HepG2 (cell line): ENCODE data around the gene ELN. TPM values are rescaled to one million over a fixed set of nuclear protein-coding genes. Genes with fewer than 3 reads are reported as not detected.

Source experiments
- CREB1 ChIP-seq, 2 experiments: fragments of 450-650 bp in 1 of 2; IDR thresholded peaks; 2 replicates each; pipeline ENCODE4 v1.6.1; 2016 to 2017; ENCODE audit warnings: control low read depth in 1 of 2, mild to moderate bottlenecking in 1 of 2, missing compliant biosample characterization in 1 of 2, missing genetic modification characterization in 1 of 2
- CSRNP1 ChIP-seq: sonication (generic); formaldehyde crosslinking; IDR thresholded peaks from 2 replicates; pipeline ENCODE4 v1.8.1; 2023; ENCODE audit warnings: mild to moderate bottlenecking, missing genetic modification reagents
- EEA1 ChIP-seq: sonication (generic); formaldehyde crosslinking; IDR thresholded peaks from 2 replicates; pipeline ENCODE4 v1.5.1; 2020; ENCODE audit warnings: mild to moderate bottlenecking, missing genetic modification reagents, borderline replicate concordance
- ESRRA ChIP-seq: sonication (generic); formaldehyde crosslinking; IDR thresholded peaks from 2 replicates; pipeline ENCODE4 v1.5.1; 2020; ENCODE audit warnings: mild to moderate bottlenecking, low read depth, missing genetic modification reagents
- EZH2 ChIP-seq: conservative IDR thresholded peaks from 2 replicates; pipeline ENCODE4 v1.6.1; 2012; ENCODE audit warnings: mild to moderate bottlenecking, low read depth, low read length, moderate library complexity
- FOXO4 ChIP-seq: sonication (generic); formaldehyde crosslinking; conservative IDR thresholded peaks from 2 replicates; pipeline ENCODE4 v1.8.1; 2023; ENCODE audit warnings: missing genetic modification reagents
- KDM3A ChIP-seq: IDR thresholded peaks from 2 replicates; pipeline ENCODE4 v1.6.1; 2018; ENCODE audit warnings: low read depth, missing compliant biosample characterization
- KLF9 ChIP-seq: IDR thresholded peaks from 2 replicates; pipeline ENCODE4 v1.6.1; 2016; ENCODE audit warnings: low read depth
- NFKBIZ ChIP-seq: IDR thresholded peaks from 2 replicates; pipeline ENCODE4 v1.6.1; 2018; ENCODE audit warnings: missing genetic modification reagents, missing compliant biosample characterization
- RARA ChIP-seq: IDR thresholded peaks from 2 replicates; pipeline ENCODE4 v1.6.1; 2016; ENCODE audit warnings: missing genetic modification reagents, missing compliant biosample characterization
- RFXAP ChIP-seq: sonication (generic); formaldehyde crosslinking; IDR thresholded peaks from 2 replicates; pipeline ENCODE4 v1.4.0; 2020; ENCODE audit warnings: missing genetic modification reagents, borderline replicate concordance
- SIN3A ChIP-seq: IDR thresholded peaks from 2 replicates; pipeline ENCODE4 v1.6.1; 2011; ENCODE audit warnings: low read depth, mild to moderate bottlenecking, control low read depth, low read length, borderline replicate concordance
- TBX2 ChIP-seq: sonication (generic); formaldehyde crosslinking; IDR thresholded peaks from 2 replicates; pipeline ENCODE4 v1.5.0; 2020; ENCODE audit warnings: missing genetic modification reagents, mild to moderate bottlenecking, borderline replicate concordance
- TEAD3 ChIP-seq: optimal IDR thresholded peaks from 2 replicates; pipeline ENCODE3; 2016; ENCODE audit warnings: borderline replicate concordance
- ZNF101 ChIP-seq: sonication (generic); formaldehyde crosslinking; IDR thresholded peaks from 2 replicates; pipeline ENCODE4 v1.4.0; 2020; ENCODE audit warnings: mild to moderate bottlenecking, low read depth, missing genetic modification reagents, borderline replicate concordance
- ZNF207 ChIP-seq: fragments of 450-650 bp; IDR thresholded peaks from 2 replicates; pipeline ENCODE4 v1.6.1; 2016; ENCODE audit warnings: antibody characterized with exemption, borderline replicate concordance
- ZNF333 ChIP-seq: sonication (generic); formaldehyde crosslinking; IDR thresholded peaks from 2 replicates; pipeline ENCODE4 v1.4.0; 2020; ENCODE audit warnings: mild to moderate bottlenecking, missing genetic modification reagents, borderline replicate concordance
- ZNF335 ChIP-seq: sonication (generic); formaldehyde crosslinking; IDR thresholded peaks from 2 replicates; pipeline ENCODE4 v1.4.0; 2020; ENCODE audit warnings: missing genetic modification reagents
- ZNF704 ChIP-seq: sonication (generic); formaldehyde crosslinking; IDR thresholded peaks from 2 replicates; pipeline ENCODE4 v1.8.1; 2023; ENCODE audit warnings: mild to moderate bottlenecking, inconsistent platforms, moderate library complexity, missing genetic modification reagents, borderline replicate concordance
- ZNF768 ChIP-seq: sonication (generic); formaldehyde crosslinking; IDR thresholded peaks from 2 replicates; pipeline ENCODE4 v1.4.0; 2020; ENCODE audit warnings: missing genetic modification reagents
- polyA plus RNA-seq, 8 experiments: library from polyadenylated mRNA; depleted of rRNA in 3 of 8; stranded (reverse) in 7 of 8; unstranded in 1 of 8; fragments of >200 nt; fragmentation: Illumina TruSeq in 4 of 8; extraction: Trizol in 4 of 8; gene quantifications; 2 replicates each; pipeline versions ENCODE4 v1.2.1 to v1.2.3, GENCODE V29; 2011 to 2016; ENCODE audit warnings: low read depth in 4 of 8, missing spikeins in 1 of 8, mixed read lengths in 1 of 8; ENCODE audit not compliant: insufficient read depth in 1 of 8
- total RNA-seq, 5 experiments: library from RNA; depleted of rRNA; stranded (reverse); fragments of >200 nt; fragmentation: Illumina TruSeq; extraction: Trizol; gene quantifications; 2 replicates each; pipeline ENCODE4 v1.2.3, GENCODE V29; 2016; ENCODE audit warnings: low read depth in 1 of 5
- TF ChIP-seq, protein P1 (sequence below): sonication (generic); formaldehyde crosslinking; IDR thresholded peaks from 2 replicates; pipeline ENCODE4 v1.5.1; 2020; ENCODE audit warnings: missing genetic modification reagents, mild to moderate bottlenecking, borderline replicate concordance
- TF ChIP-seq, protein P2 (sequence below): sonication (generic); formaldehyde crosslinking; IDR thresholded peaks from 2 replicates; pipeline ENCODE4 v1.4.0; 2020; ENCODE audit warnings: missing genetic modification reagents

The ELN gene
- total and polyA plus RNA-seq, 2 of the 13 experiments (the other 11 are each of a cell fraction or from before 2014, with no cell fraction given) = 0.15 to 0.37 TPM

- TF ChIP-seq NFKBIZ (no peak), CREB1 (IDR thresholded peaks at IDR 0.05) (no peak), CREB1 (CRISPR knock-in tag; IDR thresholded peaks at IDR 0.05) (no peak), KLF9 (CRISPR knock-in tag) (no peak), KDM3A (CRISPR knock-in tag) (no peak), ESRRA (CRISPR knock-in tag) (no peak), ZNF207 (no peak), ZNF768 (CRISPR knock-in tag) (no peak), TEAD3 (CRISPR knock-in tag) (peak; percentile 26), EZH2 (no peak), ZNF704 (CRISPR knock-in tag) (no peak), FOXO4 (CRISPR knock-in tag) (0 out of 2 replicates have a peak, but pooled peaks have one; percentile 59), SIN3A (peak; percentile 75; the same call in 1 of the 2 replicates), CSRNP1 (CRISPR knock-in tag) (0 out of 2 replicates have a peak, but pooled peaks have one; percentile 30), RARA (CRISPR knock-in tag) (no peak), TBX2 (CRISPR knock-in tag) (peak; percentile 27; the same call in 1 of the 2 replicates), EEA1 (CRISPR knock-in tag) (no peak), ZNF333 (CRISPR knock-in tag) (no peak), ZNF335 (no peak), ZNF101 (CRISPR knock-in tag) (no peak), RFXAP (CRISPR knock-in tag) (no peak)
- TF ChIP-seq, protein P1, sequence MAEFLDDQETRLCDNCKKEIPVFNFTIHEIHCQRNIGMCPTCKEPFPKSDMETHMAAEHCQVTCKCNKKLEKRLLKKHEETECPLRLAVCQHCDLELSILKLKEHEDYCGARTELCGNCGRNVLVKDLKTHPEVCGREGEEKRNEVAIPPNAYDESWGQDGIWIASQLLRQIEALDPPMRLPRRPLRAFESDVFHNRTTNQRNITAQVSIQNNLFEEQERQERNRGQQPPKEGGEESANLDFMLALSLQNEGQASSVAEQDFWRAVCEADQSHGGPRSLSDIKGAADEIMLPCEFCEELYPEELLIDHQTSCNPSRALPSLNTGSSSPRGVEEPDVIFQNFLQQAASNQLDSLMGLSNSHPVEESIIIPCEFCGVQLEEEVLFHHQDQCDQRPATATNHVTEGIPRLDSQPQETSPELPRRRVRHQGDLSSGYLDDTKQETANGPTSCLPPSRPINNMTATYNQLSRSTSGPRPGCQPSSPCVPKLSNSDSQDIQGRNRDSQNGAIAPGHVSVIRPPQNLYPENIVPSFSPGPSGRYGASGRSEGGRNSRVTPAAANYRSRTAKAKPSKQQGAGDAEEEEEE (CRISPR knock-in tag) = no peak
- TF ChIP-seq, protein P2, sequence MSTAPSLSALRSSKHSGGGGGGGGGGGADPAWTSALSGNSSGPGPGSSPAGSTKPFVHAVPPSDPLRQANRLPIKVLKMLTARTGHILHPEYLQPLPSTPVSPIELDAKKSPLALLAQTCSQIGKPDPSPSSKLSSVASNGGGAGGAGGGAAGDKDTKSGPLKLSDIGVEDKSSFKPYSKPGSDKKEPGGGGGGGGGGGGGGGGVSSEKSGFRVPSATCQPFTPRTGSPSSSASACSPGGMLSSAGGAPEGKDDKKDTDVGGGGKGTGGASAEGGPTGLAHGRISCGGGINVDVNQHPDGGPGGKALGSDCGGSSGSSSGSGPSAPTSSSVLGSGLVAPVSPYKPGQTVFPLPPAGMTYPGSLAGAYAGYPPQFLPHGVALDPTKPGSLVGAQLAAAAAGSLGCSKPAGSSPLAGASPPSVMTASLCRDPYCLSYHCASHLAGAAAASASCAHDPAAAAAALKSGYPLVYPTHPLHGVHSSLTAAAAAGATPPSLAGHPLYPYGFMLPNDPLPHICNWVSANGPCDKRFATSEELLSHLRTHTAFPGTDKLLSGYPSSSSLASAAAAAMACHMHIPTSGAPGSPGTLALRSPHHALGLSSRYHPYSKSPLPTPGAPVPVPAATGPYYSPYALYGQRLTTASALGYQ (CRISPR knock-in tag) = no peak
Measured at GRCh38 chr7:74083117-74083876, 55.3 kb downstream of the ELN start, which contains the start of gene LIMK1 (continued).
